HG03095 (cell line): ENCODE results near the gene SPACA6.

Experiments
- ATAC-seq: cut with Tn5 transposase; IDR thresholded peaks from one replicate; pipeline ENCODE4 v1.9.1; 2021; ENCODE audit warnings: moderate library complexity; ENCODE audit not compliant: unreplicated experiment

The SPACA6 gene

GRCh38 chr19:51688671-51689571 is 4.2 kb upstream of the SPACA6 start:
- no peak for ATAC-seq

- no peak for ATAC-seq
These were observed 3.2 kb upstream of the SPACA6 start for GRCh38 chr19:51689751-51690453.

GRCh38 chr19:51690454-51691073 is 2.6 kb upstream of the SPACA6 start:
- no peak for ATAC-seq

GRCh38 chr19:51691074-51691583 is 2.0 kb upstream of the SPACA6 start:
- no peak for ATAC-seq

GRCh38 chr19:51691584-51692428 is 1.3 kb upstream of the SPACA6 start:
- ATAC-seq: no peak

GRCh38 chr19:51692468-51692867 is 662 bp upstream of the SPACA6 start:
- ATAC-seq: no peak

- no peak for ATAC-seq
These were observed 689 bp downstream of the SPACA6 start for GRCh38 chr19:51693819-51694218.

- ATAC-seq: no peak
These were observed 1.4 kb downstream of the SPACA6 start for GRCh38 chr19:51694318-51695085.

GRCh38 chr19:51695088-51695487 is 2.0 kb downstream of the SPACA6 start:
- ATAC-seq: no peak

GRCh38 chr19:51695702-51696315 is 2.7 kb downstream of the SPACA6 start:
- ATAC-seq: no peak

- ATAC-seq: no peak
These were observed 3.5 kb downstream of the SPACA6 start for GRCh38 chr19:51696606-51697005.

GRCh38 chr19:51697169-51697776 is 4.1 kb downstream of the SPACA6 start:
- no peak for ATAC-seq

- no peak for ATAC-seq
These were observed 5.2 kb downstream of the SPACA6 start for GRCh38 chr19:51698296-51698695.

GRCh38 chr19:51699170-51699569 is 6.0 kb downstream of the SPACA6 start:
- no peak for ATAC-seq

GRCh38 chr19:51701468-51702100 is 8.5 kb downstream of the SPACA6 start:
- ATAC-seq: no peak

- ATAC-seq: no peak
These were observed 9.1 kb downstream of the SPACA6 start for GRCh38 chr19:51702103-51702824.

- ATAC-seq: no peak
These were observed 9.9 kb downstream of the SPACA6 start for GRCh38 chr19:51702825-51703574.
